ENCODE measurements around the gene CEP250. TPM values are rescaled to one million over a fixed set of nuclear protein-coding genes. Genes with fewer than 3 reads are reported as not detected.
A peak's percentile ranks its signal among the peaks of the same experiment; 100 is the strongest.

CEP250 gene, protein sequence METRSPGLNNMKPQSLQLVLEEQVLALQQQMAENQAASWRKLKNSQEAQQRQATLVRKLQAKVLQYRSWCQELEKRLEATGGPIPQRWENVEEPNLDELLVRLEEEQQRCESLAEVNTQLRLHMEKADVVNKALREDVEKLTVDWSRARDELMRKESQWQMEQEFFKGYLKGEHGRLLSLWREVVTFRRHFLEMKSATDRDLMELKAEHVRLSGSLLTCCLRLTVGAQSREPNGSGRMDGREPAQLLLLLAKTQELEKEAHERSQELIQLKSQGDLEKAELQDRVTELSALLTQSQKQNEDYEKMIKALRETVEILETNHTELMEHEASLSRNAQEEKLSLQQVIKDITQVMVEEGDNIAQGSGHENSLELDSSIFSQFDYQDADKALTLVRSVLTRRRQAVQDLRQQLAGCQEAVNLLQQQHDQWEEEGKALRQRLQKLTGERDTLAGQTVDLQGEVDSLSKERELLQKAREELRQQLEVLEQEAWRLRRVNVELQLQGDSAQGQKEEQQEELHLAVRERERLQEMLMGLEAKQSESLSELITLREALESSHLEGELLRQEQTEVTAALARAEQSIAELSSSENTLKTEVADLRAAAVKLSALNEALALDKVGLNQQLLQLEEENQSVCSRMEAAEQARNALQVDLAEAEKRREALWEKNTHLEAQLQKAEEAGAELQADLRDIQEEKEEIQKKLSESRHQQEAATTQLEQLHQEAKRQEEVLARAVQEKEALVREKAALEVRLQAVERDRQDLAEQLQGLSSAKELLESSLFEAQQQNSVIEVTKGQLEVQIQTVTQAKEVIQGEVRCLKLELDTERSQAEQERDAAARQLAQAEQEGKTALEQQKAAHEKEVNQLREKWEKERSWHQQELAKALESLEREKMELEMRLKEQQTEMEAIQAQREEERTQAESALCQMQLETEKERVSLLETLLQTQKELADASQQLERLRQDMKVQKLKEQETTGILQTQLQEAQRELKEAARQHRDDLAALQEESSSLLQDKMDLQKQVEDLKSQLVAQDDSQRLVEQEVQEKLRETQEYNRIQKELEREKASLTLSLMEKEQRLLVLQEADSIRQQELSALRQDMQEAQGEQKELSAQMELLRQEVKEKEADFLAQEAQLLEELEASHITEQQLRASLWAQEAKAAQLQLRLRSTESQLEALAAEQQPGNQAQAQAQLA (N-terminal part only)
- 23.3 and 23.5 TPM in 2 replicates for total RNA-seq

DNA sequence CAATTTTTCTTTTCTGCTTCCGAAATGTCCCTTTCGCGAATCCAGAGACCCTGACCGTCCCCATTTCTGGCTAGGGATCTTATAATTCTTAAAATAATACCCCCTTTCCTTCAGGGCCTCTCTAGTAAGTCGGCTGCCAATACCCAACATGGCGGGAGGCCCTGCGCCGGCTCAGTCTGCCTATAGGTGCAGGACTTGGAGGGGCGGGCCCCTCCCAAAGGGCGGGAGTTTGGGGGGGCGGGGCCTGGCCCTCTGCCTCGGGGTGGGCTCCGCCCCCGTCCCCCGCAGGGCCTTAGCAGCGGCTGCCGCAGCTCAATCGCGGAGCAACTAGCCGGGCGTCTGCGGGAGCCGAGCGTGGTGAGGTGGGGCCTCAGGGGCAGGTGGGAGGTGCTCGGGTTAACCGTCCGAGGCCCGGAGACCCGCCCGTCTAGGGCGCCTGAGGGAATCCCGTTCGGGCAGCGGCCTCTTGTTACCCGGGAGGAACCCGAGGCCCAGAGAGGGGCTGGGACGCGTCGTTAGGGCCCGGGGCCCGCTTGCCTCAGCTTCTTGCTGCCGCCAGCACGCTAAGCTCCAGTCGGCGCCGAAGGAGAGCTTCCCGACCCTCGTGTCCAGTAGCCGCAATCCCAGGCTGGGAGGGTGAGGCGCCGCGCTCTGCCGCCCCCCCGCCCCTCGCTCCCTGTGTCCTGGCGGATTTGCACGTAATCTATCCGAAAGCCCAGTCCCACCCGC is at the start of gene CEP250:
CEP250 (plus strand) TSS at position 718 of the 729 bp plus-strand sequence. CDS start 6,770 bp downstream, outside the sequence.
- peak within 1 kb of the TSS; percentile 100 for H3K27ac ChIP-seq (ENCODE audit: low read depth, low read length)
- peak within 1 kb of the TSS; percentile 81 for H3K4me3 ChIP-seq (ENCODE audit: insufficient read depth, low read length)
- no peaks in the 10 kb centered on the region for H3K9me3 ChIP-seq (ENCODE audit: low read depth, low read length)

DNA sequence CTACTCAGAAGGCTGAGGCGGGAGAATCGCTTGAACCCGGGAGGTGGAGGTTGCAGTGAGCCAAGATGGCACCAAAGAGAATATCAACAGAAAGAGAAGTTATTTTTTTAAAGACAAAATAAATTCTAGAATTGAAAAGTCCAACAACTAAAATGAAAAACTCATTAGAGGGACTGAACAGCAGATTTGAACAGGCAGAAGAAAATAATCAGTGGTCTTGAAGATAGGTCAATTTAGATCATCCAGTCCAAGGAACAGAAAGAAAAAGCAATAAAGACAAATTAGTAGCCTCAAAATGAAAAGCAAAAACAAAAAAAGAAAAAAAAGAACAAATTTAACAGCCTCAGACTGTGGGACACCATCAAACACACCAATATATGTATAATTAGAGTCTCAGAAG is 49.6 kb upstream of the CEP250 start:
- Histone ChIP-seq H3K36me3 (ENCODE audit: insufficient read depth, low read length) (peaks cover 35% of the 10 kb centered on the region), H3K4me2 (ENCODE audit: insufficient read depth, low read length) (no peak overlapping the region), H3K79me2 (ENCODE audit: insufficient read depth, low read length) (peaks cover 80% of the 10 kb centered on the region), H2AFZ (ENCODE audit: low read length) (no peak overlapping the region), H3K27me3 (ENCODE audit: insufficient read depth, low read length) (no peaks in the 10 kb centered on the region), H4K20me1 (ENCODE audit: insufficient read depth, low read length) (no peaks in the 10 kb centered on the region), H3K4me3 (ENCODE audit: insufficient read depth, low read length) (no peak overlapping the region), H3K9me3 (ENCODE audit: low read depth, low read length) (no peaks in the 10 kb centered on the region), H3K27ac (ENCODE audit: low read depth, low read length) (no peak overlapping the region), H3K4me1 (ENCODE audit: insufficient read depth, low read length) (peaks cover 2% of the 10 kb centered on the region)
- DNase-seq (ENCODE audit: insufficient read length, low spot score, missing footprints): no peak
- TF ChIP-seq, protein P1, sequence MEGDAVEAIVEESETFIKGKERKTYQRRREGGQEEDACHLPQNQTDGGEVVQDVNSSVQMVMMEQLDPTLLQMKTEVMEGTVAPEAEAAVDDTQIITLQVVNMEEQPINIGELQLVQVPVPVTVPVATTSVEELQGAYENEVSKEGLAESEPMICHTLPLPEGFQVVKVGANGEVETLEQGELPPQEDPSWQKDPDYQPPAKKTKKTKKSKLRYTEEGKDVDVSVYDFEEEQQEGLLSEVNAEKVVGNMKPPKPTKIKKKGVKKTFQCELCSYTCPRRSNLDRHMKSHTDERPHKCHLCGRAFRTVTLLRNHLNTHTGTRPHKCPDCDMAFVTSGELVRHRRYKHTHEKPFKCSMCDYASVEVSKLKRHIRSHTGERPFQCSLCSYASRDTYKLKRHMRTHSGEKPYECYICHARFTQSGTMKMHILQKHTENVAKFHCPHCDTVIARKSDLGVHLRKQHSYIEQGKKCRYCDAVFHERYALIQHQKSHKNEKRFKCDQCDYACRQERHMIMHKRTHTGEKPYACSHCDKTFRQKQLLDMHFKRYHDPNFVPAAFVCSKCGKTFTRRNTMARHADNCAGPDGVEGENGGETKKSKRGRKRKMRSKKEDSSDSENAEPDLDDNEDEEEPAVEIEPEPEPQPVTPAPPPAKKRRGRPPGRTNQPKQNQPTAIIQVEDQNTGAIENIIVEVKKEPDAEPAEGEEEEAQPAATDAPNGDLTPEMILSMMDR (IDR thresholded peaks at IDR 0.05; ENCODE audit: extremely low read depth, low read depth, low read length): no peak

More for the DNA sequence above, at the start of gene CEP250:
- H3K79me2 ChIP-seq (ENCODE audit: insufficient read depth, low read length): peaks cover 34% of the 10 kb centered on the region
- peak within 1 kb of the TSS; percentile 100 for H2AFZ ChIP-seq (ENCODE audit: low read length)
- peaks cover 7% of the 10 kb centered on the region for H3K36me3 ChIP-seq (ENCODE audit: insufficient read depth, low read length)
- peak; percentile 97 for DNase-seq (ENCODE audit: insufficient read length, low spot score, missing footprints)
- no peaks in the 10 kb centered on the region for H3K27me3 ChIP-seq (ENCODE audit: insufficient read depth, low read length)
- peaks cover 7% of the 10 kb centered on the region for H3K4me1 ChIP-seq (ENCODE audit: insufficient read depth, low read length)
- peak within 1 kb of the TSS; percentile 97 for H3K4me2 ChIP-seq (ENCODE audit: insufficient read depth, low read length)
- TF ChIP-seq, protein P1 (IDR thresholded peaks at IDR 0.05; ENCODE audit: extremely low read depth, low read depth, low read length): no peak
- H4K20me1 ChIP-seq (ENCODE audit: insufficient read depth, low read length): peaks cover 2% of the 10 kb centered on the region

DNA sequence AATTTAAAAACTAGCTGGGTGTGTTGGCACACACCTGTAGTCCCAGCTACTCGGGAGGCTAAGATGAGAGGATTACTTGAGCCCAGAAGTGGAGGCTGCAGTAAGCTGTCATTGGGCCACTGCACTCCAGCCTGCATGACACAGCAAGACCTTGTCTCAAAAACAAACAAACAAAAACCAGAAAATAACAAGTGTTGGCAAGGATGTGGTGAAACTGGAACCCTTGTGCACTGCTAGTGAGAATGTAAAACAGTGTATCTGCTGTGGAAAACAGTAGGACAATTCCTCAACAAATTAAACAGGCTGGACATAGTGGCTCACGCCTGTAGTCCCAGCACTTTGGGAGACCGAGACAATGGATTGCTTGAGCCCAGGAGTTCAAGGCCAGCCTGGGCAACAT is 47.1 kb upstream of the CEP250 start:
- H3K79me2 ChIP-seq (ENCODE audit: insufficient read depth, low read length): peaks cover 71% of the 10 kb centered on the region
- H3K9me3 ChIP-seq (ENCODE audit: low read depth, low read length): no peaks in the 10 kb centered on the region
- H4K20me1 ChIP-seq (ENCODE audit: insufficient read depth, low read length): no peaks in the 10 kb centered on the region
- H3K4me2 ChIP-seq (ENCODE audit: insufficient read depth, low read length): no peak overlapping the region
- no peak overlapping the region for H3K27ac ChIP-seq (ENCODE audit: low read depth, low read length)
- no peak overlapping the region for H2AFZ ChIP-seq (ENCODE audit: low read length)
- H3K4me1 ChIP-seq (ENCODE audit: insufficient read depth, low read length): peaks cover 12% of the 10 kb centered on the region
- H3K4me3 ChIP-seq (ENCODE audit: insufficient read depth, low read length): no peak overlapping the region
- H3K27me3 ChIP-seq (ENCODE audit: insufficient read depth, low read length): no peaks in the 10 kb centered on the region
- no peak for DNase-seq (ENCODE audit: insufficient read length, low spot score, missing footprints)
- TF ChIP-seq, protein P1 (IDR thresholded peaks at IDR 0.05; ENCODE audit: extremely low read depth, low read depth, low read length): no peak
- H3K36me3 ChIP-seq (ENCODE audit: insufficient read depth, low read length): peaks cover 31% of the 10 kb centered on the region
